Activated CD4-positive, CD25-positive, alpha-beta regulatory T cell treated with anti-CD3 and anti-CD28 coated beads, Interleukin-2, amount 50 U/mL, for 16 hours (primary cell): Measurements from ENCODE around the gene XNDC1N.
"Not testable (repeated sequence)": the region's sequence is repeated elsewhere in the genome, so short reads cannot be mapped to it uniquely, and the experiment has no call there.

ENCODE experiments used
- DNase-seq: peaks from one replicate; pipeline ENCODE4 v3.0.0-alpha.2; 2020; ENCODE audit warnings: low read depth, low spot score

The XNDC1N gene

DNA sequence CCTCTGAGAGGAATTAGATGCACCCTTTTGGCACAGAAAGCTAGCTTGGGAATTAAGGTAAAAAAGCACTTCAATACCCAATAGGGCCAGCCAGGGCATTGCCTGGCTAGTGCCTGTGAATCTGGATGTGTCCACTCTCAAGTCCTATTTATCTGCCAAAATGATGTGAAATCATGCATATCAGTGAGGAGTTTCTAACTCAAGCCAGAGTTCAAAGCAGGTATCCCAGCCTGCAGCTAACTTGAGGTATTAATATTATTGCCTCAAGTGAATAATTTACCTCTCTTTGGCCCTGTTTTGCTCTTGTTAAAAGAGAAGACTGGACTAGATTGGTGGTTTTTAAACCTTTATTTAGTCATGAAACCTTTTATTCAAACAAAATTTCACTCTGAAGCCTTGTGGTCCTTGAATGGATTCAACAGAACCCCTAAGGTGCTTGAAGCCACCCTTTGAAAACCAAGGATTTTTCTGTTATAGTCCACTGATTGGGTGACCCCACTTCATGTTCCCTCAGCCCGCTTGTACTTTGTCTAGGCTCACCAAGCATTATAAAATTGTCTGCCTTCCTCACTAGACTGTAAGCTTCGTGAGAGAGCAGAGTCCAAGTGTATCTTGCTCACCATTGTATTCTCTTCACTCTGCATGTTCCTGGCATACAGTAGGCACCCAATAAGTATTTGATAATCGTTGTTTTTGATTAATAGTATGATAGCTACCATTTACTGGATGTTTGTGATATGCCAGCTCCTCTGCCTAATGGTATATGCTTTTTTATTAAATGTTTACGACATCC lies 4.9 kb upstream of the XNDC1N start:
- no peak for DNase-seq

DNA sequence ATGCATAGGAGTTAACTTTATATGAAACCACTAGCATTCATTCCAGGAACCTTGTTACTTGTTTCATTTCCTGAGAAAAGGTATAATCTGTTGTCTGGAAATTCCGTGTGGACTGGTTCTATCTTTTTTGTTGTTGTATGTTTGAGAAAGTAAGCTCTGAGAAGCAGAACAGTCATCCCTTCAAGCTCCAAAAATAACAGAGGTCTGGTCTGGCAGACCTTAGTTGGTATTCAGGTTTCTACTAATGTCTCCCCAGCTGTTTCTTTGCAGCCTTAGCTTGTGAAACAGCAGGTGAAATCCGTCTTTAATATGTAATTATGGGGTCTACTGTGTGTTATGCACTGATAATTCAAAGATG lies 2.8 kb upstream of the XNDC1N start:
- no peak for DNase-seq

DNA sequence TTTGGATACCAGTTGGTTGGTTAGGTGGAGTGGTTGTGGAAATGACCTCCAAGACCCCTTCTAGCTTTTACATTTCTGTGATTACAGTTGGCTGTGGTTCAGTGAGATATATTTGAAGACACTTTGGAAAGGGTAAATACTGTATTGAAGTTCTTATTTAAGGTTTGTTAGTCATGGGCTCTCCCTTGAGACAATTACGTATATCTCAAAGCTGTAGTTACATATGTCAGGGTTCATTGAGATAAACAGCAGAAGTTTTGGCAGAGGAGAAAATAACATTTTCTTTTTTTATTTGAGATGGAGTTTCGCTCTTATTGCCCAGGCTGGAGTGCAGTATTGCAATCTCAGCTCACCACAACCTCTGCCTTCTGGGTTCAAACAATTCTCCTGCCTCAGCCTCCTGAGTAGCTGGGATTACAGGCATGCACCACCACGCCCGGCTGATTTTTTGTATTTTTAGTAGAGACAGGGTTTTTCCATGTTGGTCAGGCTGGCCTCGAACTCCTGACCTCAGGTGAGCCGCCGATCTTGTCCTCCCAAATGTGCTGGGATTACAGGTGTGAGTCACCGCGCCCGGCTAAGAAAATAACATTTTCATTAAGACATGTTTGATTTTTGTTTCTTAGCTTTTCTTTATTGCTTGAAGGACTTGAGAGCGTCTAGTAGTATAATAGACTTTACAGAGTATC lies 2.3 kb upstream of the XNDC1N start:
- no peak for DNase-seq

DNA sequence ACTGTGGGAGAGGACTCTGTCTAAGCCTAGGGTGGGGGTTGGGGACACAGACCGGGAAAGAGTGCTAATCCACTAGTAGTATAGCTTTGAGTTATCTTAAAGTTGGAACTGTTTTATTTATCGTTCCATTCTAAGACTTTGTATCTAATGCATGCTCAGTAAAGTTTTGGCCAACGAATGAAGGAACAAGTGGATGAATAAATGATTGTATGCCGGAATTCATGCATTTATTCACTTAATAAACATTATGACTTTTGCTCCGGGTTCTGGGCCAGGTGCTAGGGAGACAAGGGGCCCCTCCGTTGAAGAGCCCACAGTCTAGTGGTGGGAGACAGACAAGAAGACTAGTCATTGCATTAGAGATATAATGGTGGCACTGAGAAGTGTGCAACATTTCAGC lies 1.1 kb upstream of the XNDC1N start:
- DNase-seq: no peak

DNA sequence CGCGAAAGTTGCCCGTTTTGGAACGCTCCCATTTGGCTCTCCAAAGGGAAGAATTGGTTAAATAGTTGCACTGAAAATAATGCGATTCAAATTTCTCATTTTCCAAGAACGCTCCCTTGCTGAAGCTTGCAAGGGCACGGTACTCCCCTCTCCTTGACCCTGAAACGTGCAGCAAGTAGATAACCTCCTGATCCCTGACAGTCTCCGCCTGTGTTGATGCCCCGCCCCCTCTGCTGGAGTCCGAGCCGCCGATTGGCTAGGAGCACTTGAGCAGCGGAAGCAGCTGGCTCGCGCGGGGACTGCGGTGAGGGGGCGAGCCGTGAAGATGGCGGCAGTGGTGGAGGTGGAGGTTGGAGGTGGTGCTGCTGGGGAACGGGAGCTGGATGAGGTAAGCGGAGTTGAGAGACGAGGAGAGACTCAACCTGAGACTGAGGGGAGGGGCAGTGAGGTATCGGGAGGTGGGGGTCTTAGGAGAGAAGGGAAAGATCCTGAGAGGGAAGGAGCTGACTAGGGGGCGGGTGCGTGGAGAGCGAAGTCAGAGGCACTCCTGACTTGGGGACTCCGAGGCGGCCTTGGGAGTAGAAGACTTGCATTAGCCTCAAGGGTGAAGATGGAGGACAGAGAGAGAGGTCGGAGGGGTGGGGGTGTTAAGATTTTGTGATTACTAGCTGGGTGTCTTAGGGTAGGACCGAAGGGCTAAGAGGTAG lies 496 bp upstream of the XNDC1N start, which contains the start of gene RNF121:
Gene RNF121, plus strand, starts transcription at position 310 of the 707 bp plus-strand sequence. Its CDS starts 16 bp downstream, at position 326.
- peak; percentile 97 for DNase-seq

DNA sequence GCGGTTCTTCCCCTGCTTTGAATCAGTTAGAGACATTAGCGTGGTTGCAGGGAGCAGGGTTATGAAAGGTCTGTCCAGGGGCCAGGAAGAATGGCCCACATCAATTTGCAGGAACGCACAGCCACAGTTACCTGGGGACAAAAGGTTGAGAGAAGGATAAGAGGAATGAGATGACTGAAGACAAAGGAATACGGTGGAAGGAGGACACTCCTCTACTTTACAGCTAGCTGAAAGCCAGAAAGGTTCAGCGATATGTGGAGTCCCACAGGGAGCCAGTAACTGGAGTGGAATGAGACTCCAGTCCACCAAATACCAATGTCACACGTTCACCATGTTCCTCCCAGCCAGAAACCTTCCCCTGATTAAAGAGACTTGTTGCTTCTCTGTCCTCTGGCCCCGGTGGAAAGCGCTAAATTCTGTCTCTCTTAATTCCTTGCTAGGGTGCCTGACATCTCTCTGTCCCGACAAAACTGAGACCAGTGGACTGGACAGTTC lies 10.7 kb downstream of the XNDC1N start:
- no peak for DNase-seq

DNA sequence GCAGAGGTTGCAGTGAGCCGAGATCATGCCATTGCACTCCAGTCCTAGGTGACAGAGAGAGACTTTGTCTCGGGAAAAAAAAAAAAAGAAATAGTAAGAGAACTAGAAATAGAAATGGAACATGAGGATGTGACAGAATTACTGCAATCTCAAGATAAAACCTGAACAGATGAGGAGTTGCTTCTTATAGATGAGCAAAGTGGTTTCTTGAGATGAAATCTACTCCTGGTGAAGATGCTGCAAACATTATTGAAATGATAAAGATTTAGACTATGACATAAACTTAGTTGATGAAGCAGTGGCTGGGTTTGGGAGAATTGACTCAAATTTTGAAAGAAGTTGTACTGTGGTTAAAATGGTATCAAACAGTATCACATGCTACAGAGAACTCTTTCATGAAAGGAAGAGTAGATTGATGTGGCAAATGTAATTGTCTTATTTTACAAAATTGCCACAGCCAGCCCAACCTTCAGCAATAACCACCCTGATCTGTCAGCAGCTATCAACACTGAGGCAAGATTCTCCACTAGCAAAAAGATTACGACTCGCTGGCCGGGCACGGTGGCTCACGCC lies 13.7 kb downstream of the XNDC1N start:
- no peak for DNase-seq

DNA sequence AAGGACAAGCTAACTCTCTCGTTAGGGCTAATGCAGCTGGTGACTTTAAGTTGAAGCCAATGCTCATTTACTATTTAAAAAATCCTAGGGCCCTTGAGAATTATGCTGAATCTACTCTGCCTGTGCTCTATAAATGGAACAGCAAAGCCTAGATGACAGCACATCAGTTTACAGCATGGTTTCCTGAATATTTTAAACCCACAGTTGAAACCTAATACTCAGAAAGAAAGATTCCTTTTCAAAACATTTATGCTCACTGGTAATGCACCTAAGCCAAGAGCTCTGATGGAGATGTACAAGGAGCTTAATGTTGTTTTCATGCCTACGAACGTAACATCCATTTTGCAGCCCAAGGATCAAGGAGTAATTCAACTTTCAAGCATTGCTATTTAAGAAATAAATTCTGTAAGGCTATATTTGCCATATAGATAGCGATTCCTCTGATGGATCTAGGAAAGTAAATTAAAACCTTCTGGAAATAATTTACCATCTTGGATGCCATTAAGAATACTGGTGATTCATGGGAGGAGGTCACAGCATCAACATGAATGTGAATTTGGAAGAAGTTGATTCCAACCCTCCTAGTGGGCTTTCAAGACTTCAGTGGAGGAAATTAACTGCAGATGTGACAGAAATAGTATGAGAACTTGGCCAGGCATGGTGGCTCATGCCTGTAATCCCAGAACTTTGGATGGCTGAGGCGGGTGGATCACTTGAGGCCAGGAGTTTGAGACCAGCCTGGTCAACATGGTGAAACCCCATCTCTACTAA lies 14.5 kb downstream of the XNDC1N start:
- no peak for DNase-seq

DNA sequence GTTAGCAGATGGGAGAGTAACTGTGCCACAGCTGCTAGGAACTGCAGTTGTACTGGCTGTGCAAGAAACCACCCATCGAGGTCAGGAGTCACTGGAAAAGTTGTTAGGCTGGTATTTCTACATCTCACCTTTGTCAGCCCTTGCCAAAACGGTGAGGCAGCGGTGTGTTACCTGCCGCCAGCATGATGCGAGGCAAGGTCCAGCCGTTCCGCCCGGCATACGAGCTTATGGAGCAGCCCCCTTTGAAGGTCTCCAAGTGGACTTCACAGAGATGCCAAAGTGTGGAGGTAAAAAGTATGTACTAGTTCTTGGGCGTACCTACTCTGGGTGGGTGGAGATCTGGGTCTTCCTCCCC lies 16.4 kb downstream of the XNDC1N start:
- not testable (repeated sequence) for DNase-seq

DNA sequence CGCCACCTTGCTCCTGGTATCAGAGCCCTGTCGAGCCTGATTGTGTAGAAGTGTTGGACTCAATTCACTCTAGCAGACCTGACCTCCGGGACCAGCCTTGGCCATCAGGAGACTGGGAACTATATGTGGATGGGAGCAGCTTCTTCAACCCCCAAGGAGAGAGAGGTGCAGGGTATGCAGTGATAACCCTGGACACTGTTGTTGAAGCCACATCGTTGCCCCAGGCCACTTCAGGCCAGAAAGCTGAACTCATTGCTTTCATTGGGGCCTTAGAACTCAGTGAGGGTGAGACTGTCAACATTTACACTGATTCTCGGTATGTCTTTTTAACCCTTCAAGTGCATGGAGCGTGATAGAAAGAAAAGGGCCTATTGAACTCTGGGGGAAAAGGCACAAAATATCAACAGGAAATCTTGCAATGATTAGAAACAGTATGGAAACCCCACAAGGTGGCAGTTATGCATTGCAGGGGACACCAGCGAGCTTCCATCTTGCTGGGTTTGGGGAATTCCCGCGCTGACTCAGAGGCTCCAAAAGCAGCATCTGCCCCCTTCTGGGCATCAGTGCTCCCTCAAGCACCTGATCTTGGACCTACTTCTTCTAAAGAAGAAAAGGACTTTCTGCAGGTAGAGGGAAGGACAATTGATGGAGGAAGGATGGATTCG lies 16.9 kb downstream of the XNDC1N start:
- DNase-seq: peak; percentile 26

DNA sequence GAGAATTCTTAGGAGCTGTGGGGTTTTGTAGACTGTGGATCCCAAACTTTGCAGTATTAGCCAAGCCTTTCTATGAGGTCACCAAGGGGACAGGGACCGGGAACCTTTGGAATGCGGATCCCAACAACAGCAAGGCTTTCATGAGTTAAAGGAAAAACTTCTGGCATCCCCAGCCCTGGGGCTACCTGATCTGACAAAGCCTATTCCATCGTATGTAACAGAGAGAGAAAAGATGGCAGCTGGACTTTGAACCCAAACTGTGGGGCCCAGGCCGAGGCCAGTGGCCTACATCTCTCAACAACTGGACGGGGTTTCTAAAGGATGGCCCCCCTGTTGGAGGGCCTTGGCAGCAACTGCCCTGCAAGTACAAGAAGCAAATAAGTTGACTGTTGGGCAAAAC lies 17.6 kb downstream of the XNDC1N start:
- DNase-seq: not testable (repeated sequence)

DNA sequence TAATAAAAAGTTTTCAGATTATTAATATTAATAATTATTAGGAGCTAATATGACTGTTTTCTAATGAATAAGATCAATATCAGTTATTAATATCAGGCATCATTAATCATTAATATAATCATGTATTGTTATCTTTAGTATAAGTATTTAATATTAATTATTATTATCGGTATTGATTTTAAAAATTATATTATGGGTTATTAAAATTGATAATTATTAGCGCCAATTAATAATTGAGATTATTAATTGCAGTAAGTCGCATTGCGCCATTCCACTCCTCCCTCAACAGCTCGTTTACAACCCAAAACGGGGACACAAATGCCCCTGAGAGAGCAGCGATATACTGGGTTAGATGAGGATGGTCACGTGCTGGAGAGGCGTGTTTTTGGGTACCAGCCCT lies 20.2 kb downstream of the XNDC1N start:
- DNase-seq: no peak

DNA sequence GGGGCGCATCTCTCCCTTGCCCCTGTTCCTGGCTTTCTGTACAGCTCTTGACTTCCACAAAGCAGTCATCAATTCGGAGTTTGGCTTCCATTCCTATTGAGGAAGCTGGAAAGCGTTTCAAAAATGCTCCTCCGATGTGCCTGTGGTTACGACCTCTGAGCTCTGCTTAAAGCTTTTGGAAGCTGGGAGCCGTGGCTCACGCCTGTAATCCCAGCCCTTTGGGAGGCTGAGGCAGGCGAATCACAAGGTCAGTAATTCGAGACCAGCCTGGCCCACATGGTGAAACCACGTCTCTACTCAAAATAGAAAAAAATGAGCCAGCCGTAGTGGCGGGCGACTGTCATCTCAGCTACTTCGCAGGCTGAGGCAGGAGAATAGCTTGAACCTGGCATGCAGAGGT lies 27.3 kb downstream of the XNDC1N start:
- not testable (repeated sequence) for DNase-seq

DNA sequence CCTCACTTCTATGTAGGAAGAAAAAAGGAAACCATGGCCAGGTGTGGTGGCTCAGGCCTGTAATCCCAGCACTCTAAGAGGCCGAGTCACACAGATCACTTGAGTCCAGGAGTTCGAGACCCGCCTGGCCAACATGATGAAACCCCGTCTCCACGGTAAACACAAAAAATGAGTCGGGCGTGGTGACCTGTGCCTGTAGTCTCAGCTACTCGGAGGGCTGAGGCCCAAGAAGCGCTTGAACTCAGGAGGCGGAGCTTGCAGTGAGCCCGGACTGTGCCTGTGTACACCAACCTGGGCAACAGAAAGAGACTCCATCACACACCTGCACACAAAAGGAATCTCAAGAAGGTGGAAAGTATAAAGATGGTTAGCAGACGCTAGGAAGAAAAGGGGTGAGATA lies 32.4 kb downstream of the XNDC1N start:
- DNase-seq: no peak

DNA sequence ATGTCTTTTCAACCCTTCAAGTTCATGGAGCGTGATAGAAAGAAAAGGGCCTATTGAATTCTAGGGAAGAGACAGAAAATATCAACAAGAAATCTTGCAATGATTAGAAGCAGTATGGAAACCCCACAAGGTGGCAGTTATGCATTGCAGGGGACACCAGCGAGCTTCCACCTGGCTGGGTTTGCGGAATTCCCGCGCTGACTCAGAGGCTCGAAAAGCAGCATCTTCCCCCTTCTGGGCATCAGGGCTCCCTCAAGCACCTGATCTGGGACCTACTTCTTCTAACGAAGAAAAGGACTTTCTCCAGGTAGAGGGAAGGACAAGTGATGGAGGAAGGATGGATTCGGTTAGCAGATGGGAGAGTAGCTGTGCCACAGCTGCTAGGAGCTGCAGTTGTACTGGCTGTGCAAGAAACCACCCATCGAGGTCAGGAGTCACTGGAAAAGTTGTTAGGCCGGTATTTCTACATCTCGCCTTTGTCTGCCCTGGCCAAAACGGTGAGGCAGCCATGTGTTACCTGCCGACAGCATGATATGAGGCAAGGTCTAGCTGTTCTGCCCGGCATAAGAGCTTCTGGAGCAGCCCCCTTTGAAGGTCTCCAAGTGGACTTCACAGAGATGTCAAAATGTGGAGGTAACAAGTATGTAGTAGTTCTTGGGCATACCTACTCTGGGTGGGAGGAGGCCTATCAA lies 39.1 kb downstream of the XNDC1N start:
- DNase-seq: not testable (repeated sequence)

DNA sequence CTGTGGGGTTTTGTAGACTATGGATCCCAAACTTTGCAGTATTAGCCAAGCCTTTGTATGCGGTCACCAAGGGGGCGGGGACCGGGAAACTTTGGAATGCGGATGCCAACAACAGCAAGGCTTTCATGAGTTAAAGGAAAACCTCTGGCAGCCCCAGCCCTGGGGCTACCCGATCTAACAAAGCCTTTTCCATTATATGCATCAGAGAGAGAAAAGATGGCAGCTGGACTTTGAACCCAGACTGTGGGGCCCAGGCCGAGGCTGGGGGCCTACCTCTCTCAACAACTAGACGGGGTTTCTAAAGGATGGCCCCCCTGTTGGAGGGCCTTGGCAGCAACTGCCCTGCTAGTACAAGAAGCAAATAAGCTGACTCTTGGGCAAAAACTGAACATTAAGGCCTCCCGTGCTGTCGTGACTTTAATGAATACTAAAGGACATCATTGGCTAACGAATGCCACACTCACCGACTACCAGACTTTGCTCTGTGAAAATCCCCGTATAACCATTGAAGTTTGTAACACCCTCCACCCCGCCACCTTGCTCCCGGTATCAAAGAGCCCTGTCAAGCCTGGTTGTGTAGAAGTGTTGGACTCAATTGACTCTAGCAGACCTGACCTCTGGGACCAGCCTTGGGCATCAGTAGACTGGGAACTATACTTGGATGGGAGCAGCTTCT lies 39.9 kb downstream of the XNDC1N start:
- DNase-seq: not testable (repeated sequence)

DNA sequence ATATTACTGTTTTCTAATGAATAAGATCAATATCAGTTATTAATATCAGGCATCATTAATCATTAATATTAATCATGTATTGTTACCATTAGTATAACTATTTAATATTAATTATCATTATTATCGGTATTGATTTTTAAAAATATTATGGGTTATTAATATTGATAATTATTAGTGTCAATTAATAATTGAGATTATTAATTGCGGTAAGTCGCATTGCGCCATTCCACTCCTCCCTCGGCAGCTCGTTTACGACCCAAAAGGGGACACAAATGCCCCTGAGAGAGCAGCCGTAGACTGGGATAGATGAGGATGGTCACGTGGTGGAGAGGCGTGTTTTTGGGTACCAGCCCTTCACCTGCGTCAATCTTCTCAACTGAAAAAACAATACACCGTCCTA lies 42.6 kb downstream of the XNDC1N start:
- DNase-seq: not testable (repeated sequence)
